Measurements from ENCODE around the gene CLPTM1L. TPM values are rescaled to one million over a fixed set of nuclear protein-coding genes. Genes with fewer than 3 reads are reported as not detected.

Gene CLPTM1L
- total and polyA plus RNA-seq, 8 donors, result 60.8 to 202 (median 117) TPM

GRCh38 chr5:1272201-1272600, 72.7 kb downstream of the CLPTM1L start:
- no peaks in the 10 kb centered on the region for H3K4me1 ChIP-seq
- H3K36me3 ChIP-seq, result no peaks in the 10 kb centered on the region
- no peaks in the 10 kb centered on the region for H3K27me3 ChIP-seq
- 95 to 97% (median 96%) methylated on average over 19 to 21 of the region's 21 CpGs for WGBS, 5 donors
- intact Hi-C loops (cut with DNase I; ENCODE audit: low total_unique reads), result no loop called here
- no peak overlapping the region for H3K27ac ChIP-seq
- DNase-seq, result no peak
- no peak overlapping the region for H3K4me3 ChIP-seq
- H3K9me3 ChIP-seq, result no peaks in the 10 kb centered on the region
- TF ChIP-seq POLR2AphosphoS5 (IDR thresholded peaks at IDR 0.05), result no peak
- TF ChIP-seq POLR2A (IDR thresholded peaks at IDR 0.05), result no peak
- no peak for TF ChIP-seq CTCF (IDR thresholded peaks at IDR 0.05)
- TF ChIP-seq EP300 (IDR thresholded peaks at IDR 0.05), result no peak

DNA sequence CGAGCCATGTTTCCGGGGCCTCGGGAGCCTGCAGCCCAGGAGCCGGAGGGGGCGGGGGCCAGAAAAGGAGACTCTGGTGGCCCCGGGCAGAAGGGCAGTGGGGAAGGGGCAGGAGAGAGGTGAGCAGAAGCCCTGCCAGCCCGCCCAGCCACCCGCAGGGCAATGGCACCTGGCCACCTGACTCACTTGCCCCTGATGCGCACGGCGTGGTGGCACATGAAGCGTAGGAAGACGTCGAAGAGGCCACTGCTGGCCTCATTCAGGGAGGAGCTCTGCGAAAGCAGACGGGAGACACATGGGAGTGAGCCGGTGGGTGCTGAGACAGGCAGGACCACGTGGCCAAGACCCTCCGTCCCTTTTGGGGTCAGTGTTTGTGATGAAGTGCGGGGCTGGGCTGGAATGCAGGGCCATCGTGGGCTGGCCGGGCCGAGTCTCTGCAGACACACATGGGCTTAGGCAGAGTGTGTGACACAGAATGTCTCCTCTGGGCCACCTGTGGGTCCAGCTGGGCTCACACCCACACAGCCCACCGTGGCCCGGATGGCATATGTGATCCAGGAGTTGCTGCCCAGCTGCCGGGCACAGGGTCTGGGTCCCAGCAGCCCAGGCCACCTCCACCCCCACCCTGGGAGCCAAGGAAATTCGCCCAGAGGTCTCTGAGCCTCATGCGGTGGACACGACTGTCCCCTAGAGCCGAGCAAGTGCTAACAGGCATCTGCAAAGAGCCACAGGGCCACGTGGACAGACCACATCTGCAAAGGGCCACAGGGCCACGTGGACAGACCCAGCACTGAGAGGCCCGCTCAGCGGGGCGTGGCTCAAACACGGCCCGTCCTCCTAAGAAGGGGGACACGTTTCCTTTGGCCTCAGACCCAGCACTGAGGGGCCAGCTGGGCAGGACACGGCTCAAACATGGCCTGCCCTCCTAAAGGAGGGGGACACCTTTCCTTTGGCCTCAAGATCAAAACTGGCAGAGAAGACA, 73.7 kb downstream of the CLPTM1L start:
- Histone ChIP-seq H3K36me3 (no peaks in the 10 kb centered on the region), H3K9me3 (no peaks in the 10 kb centered on the region), H3K4me3 (no peak overlapping the region), H3K4me1 (no peaks in the 10 kb centered on the region), H3K27me3 (no peaks in the 10 kb centered on the region), H3K27ac (no peak overlapping the region)
- intact Hi-C loops (cut with DNase I; ENCODE audit: low total_unique reads), result no loop called here
- TF ChIP-seq POLR2A (IDR thresholded peaks at IDR 0.05) (no peak), EP300 (IDR thresholded peaks at IDR 0.05) (no peak), POLR2AphosphoS5 (IDR thresholded peaks at IDR 0.05) (no peak), CTCF (IDR thresholded peaks at IDR 0.05) (no peak)
- no peak for DNase-seq
- 92 to 96% (median 94%) methylated on average over 32 to 39 of the region's 39 CpGs for WGBS, 5 donors

DNA sequence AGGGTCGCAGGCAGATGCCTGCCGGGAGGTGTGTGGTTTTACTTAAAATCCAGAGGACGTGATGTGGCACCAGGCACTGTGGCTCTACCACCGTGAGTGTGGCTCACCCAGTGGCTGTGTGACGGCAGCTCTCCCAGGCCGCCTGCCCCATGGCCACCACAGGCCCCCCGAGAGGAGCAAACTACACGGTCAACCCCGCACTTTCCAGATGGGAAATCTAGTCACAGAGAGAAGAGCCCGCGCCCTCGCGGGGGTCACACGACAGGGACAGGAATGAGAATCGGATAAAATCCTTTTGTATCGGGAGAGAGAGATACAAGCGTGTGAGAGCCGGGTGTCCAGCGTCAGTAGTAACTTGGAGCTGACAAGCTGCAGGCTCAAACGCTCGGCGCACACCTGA, 74.5 kb downstream of the CLPTM1L start:
- WGBS, 5 donors, result 94 to 96% (median 95%) methylated on average over 21 to 22 of the region's 22 CpGs
- intact Hi-C loops (cut with DNase I; ENCODE audit: low total_unique reads), result no loop called here

GRCh38 chr5:1268666-1269065, 76.2 kb downstream of the CLPTM1L start:
- TF ChIP-seq CTCF (IDR thresholded peaks at IDR 0.05) (no peak), EP300 (IDR thresholded peaks at IDR 0.05) (no peak), POLR2AphosphoS5 (IDR thresholded peaks at IDR 0.05) (no peak), POLR2A (IDR thresholded peaks at IDR 0.05) (no peak)
- intact Hi-C loops (cut with DNase I; ENCODE audit: low total_unique reads), result no loop called here
- WGBS, 5 donors, result 85 to 90% (median 87%) methylated on average over 13 of the region's 13 CpGs

More for the DNA sequence above, 74.5 kb downstream of the CLPTM1L start:
- Histone ChIP-seq H3K27ac (no peak overlapping the region), H3K27me3 (peaks cover 0 to 4% (median 0%) of the 10 kb centered on the region in 3 donors), H3K36me3 (no peaks in the 10 kb centered on the region), H3K9me3 (no peaks in the 10 kb centered on the region), H3K4me1 (no peaks in the 10 kb centered on the region), H3K4me3 (no peak overlapping the region)
- TF ChIP-seq POLR2A (IDR thresholded peaks at IDR 0.05), result no peak
- TF ChIP-seq POLR2AphosphoS5 (IDR thresholded peaks at IDR 0.05), result no peak
- TF ChIP-seq EP300 (IDR thresholded peaks at IDR 0.05), result no peak
- TF ChIP-seq CTCF (IDR thresholded peaks at IDR 0.05), result no peak
- DNase-seq, result no peak

More at GRCh38 chr5:1268666-1269065, 76.2 kb downstream of the CLPTM1L start:
- no peak for DNase-seq
- H3K27me3 ChIP-seq, result peaks cover 0 to 4% (median 0%) of the 10 kb centered on the region in 3 donors
- no peak overlapping the region for H3K4me3 ChIP-seq
- H3K27ac ChIP-seq, result no peak overlapping the region
- peaks cover 0 to 2% (median 0%) of the 10 kb centered on the region in 4 donors for H3K9me3 ChIP-seq
- H3K4me1 ChIP-seq, result no peaks in the 10 kb centered on the region
- H3K36me3 ChIP-seq, result no peaks in the 10 kb centered on the region

Data from stomach (tissue), 9 donors.